Loucy (cell line): ENCODE measurements around the gene TMEM240.

Source experiments
- EZH2phosphoT487 ChIP-seq: fragments of 200-600 bp; IDR thresholded peaks from 2 replicates; pipeline ENCODE4 v1.6.1; 2018; ENCODE audit warnings: antibody characterized with exemption, mild to moderate bottlenecking, moderate library complexity, borderline replicate concordance
- TF ChIP-seq, protein P1 (sequence below): fragments of 200-600 bp; sonication (generic); conservative IDR thresholded peaks from 2 replicates; pipeline ENCODE4 v1.5.1; 2014; ENCODE audit warnings: mild to moderate bottlenecking, antibody characterized with exemption, low read length

DNA sequence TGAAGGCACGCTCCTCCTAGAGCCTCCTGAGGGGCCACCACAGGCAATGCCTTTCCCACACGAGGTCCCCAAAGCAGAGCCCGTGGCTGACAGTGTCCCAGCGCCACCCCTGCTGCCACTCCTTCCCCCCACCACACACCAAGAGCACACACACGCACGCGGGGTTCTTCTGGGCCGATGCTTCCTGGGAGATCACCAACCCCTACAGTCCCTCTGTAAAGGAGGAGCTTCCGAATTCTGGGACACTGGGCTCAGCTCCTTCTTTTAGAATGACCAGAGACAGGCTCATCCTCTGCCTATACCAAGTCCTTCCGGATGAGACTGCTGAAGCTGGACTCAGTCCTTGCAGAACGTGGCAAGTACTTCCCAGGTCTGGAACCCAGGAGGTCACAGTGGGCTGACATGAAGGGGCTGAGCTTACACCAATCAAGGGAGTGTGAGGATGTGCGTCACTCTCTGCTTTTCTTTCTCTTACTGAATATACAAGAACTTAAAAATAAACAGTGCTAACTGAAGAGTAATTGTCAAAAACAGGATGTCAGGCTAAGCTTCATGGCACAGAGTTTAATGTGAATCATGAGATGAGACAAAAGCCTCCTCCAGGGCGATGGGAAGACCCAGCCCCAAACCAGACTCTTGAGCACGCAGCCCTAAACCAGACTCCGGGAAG is 21.5 kb upstream of the TMEM240 start:
- TF ChIP-seq, protein P1, sequence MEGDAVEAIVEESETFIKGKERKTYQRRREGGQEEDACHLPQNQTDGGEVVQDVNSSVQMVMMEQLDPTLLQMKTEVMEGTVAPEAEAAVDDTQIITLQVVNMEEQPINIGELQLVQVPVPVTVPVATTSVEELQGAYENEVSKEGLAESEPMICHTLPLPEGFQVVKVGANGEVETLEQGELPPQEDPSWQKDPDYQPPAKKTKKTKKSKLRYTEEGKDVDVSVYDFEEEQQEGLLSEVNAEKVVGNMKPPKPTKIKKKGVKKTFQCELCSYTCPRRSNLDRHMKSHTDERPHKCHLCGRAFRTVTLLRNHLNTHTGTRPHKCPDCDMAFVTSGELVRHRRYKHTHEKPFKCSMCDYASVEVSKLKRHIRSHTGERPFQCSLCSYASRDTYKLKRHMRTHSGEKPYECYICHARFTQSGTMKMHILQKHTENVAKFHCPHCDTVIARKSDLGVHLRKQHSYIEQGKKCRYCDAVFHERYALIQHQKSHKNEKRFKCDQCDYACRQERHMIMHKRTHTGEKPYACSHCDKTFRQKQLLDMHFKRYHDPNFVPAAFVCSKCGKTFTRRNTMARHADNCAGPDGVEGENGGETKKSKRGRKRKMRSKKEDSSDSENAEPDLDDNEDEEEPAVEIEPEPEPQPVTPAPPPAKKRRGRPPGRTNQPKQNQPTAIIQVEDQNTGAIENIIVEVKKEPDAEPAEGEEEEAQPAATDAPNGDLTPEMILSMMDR, result no peak
- no peak for TF ChIP-seq EZH2phosphoT487
